PFSK-1 (cell line): ENCODE measurements around the gene PCDHB9.

ENCODE experiments used
- POLR2AphosphoS5 ChIP-seq: IDR thresholded peaks from 2 replicates; pipeline ENCODE4 v1.6.1; 2012; ENCODE audit warnings: low read depth, mild to moderate bottlenecking, control low read depth, low read length, moderate library complexity
- REST ChIP-seq, 2 experiments: IDR thresholded peaks; 2 replicates each; pipeline versions ENCODE4 v1.6.1 to v1.8.0; 2011 to 2012; ENCODE audit warnings: low read depth in 2 of 2, low read length in 2 of 2, control low read depth in 1 of 2, inconsistent platforms in 1 of 2, mild to moderate bottlenecking in 1 of 2, moderate library complexity in 1 of 2; ENCODE audit not compliant: insufficient read depth in 1 of 2
- TAF1 ChIP-seq: IDR thresholded peaks from 2 replicates; pipeline ENCODE4 v1.6.1; 2012; ENCODE audit warnings: low read length, control low read depth, borderline replicate concordance; ENCODE audit not compliant: insufficient read depth

GRCh38 chr5:141182248-141182647, 4.7 kb upstream of the PCDHB9 start, which contains the start of gene PCDHB16:
- TF ChIP-seq POLR2AphosphoS5 = no peak
- TF ChIP-seq REST (IDR thresholded peaks at IDR 0.05; ENCODE audit: insufficient read depth in 1 of 2, low read depth in 2 of 2, low read length in 2 of 2) = no peak
- TF ChIP-seq TAF1 = no peak
